BE2C (cell line): ENCODE measurements around the gene LIN28A.
"Not testable (repeated sequence)": the region's sequence is repeated elsewhere in the genome, so short reads cannot be mapped to it uniquely, and the experiment has no call there.

Source experiments
- DNase-seq: peaks from one replicate; pipeline ENCODE4 v3.0.0-alpha.2; 2020
- H3K27me3 ChIP-seq: fragments of 250-450 bp; sonication (Bioruptor Pico); 2 replicates; pipeline ENCODE4 v1.5.1; 2020; ENCODE audit warnings: mild to moderate bottlenecking
- H3K36me3 ChIP-seq: fragments of 250-450 bp; sonication (Bioruptor Pico); 2 replicates; pipeline ENCODE4 v1.5.1; 2020; ENCODE audit warnings: mild to moderate bottlenecking
- H3K4me1 ChIP-seq: fragments of 250-450 bp; sonication (Bioruptor Pico); 2 replicates; pipeline ENCODE4 v1.5.1; 2020
- H3K4me3 ChIP-seq: 2 replicates; pipeline ENCODE4 v1.5.1; 2011; ENCODE audit warnings: low read depth, low read length
- H3K9me3 ChIP-seq: fragments of 250-450 bp; sonication (Bioruptor Pico); 2 replicates; pipeline ENCODE4 v1.5.1; 2020
- TF ChIP-seq, protein P1 (sequence below): IDR thresholded peaks from 2 replicates; pipeline ENCODE4 v1.5.1; 2012; ENCODE audit warnings: mild to moderate bottlenecking, low read depth, low read length

LIN28A gene

DNA sequence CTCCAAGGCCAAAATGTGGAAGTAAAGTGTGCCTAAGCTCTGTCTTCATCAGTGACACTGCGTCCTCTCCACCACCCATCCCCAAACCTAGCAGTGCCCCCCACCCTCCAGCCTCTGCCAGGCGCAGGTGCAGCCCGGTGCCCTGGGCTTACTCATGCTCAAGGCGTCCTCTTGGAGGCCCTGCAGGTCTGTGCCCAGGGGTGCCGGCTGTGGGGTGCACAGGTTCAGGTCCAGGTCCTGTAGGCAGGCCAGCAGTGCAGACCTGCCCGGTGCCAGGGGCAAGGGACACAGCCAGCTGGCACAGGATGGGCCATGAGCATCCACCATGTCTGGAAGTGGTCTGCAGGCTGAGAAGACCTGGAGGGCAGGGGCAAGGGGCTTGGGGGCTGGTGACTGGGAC lies 43.2 kb upstream of the LIN28A start:
- no peaks in the 10 kb centered on the region for H3K27me3 ChIP-seq
- H3K9me3 ChIP-seq, result no peaks in the 10 kb centered on the region
- H3K4me3 ChIP-seq, result no peak overlapping the region
- TF ChIP-seq, protein P1, sequence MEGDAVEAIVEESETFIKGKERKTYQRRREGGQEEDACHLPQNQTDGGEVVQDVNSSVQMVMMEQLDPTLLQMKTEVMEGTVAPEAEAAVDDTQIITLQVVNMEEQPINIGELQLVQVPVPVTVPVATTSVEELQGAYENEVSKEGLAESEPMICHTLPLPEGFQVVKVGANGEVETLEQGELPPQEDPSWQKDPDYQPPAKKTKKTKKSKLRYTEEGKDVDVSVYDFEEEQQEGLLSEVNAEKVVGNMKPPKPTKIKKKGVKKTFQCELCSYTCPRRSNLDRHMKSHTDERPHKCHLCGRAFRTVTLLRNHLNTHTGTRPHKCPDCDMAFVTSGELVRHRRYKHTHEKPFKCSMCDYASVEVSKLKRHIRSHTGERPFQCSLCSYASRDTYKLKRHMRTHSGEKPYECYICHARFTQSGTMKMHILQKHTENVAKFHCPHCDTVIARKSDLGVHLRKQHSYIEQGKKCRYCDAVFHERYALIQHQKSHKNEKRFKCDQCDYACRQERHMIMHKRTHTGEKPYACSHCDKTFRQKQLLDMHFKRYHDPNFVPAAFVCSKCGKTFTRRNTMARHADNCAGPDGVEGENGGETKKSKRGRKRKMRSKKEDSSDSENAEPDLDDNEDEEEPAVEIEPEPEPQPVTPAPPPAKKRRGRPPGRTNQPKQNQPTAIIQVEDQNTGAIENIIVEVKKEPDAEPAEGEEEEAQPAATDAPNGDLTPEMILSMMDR, result no peak
- DNase-seq, result no peak
- no peaks in the 10 kb centered on the region for H3K36me3 ChIP-seq
- no peaks in the 10 kb centered on the region for H3K4me1 ChIP-seq

DNA sequence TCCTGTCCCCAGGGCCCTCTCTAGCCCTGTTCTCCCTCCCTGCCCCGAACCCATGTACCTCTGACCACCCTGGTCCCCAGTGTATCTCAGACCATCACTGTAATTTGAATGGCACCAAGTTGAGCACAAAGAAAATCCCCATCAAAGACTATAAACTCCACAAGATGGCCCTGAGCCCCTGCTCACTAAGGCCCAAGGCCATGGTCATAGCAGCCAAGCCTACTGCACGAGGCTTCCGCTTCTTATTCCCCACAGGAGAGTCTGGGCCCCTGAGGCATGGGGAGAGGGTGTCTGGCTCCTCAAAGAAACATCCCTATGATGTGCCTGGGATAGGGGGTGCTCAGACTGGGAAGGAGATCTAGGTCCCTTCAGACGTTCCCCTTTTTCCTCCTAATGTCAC lies 42.6 kb upstream of the LIN28A start:
- no peak for DNase-seq
- Histone ChIP-seq H3K36me3 (no peaks in the 10 kb centered on the region), H3K4me3 (no peak overlapping the region), H3K9me3 (no peaks in the 10 kb centered on the region), H3K4me1 (no peaks in the 10 kb centered on the region), H3K27me3 (no peaks in the 10 kb centered on the region)
- TF ChIP-seq, protein P1, result no peak

DNA sequence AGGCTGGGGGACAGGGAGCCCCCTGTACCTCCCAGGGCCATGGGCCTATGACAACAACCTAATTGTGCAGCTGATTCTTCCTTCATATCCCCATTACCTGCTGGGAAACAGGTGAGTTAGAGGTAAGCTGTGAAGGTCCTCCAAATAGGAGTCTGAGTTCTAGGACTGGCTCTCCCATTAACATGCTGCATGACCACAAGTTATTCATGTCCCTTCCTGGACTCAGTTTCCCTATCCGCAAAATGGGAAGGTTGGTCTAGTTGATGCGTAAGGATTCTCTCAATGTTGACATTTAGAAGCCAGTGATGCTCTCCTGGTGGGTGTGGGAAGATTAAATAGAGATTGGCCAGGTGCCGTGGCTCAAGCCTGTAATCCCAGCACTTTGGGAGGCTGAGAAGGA lies 42.1 kb upstream of the LIN28A start:
- TF ChIP-seq, protein P1, result no peak
- Histone ChIP-seq H3K4me3 (no peak overlapping the region), H3K9me3 (no peaks in the 10 kb centered on the region), H3K27me3 (no peaks in the 10 kb centered on the region), H3K36me3 (no peaks in the 10 kb centered on the region), H3K4me1 (no peaks in the 10 kb centered on the region)
- DNase-seq, result no peak

DNA sequence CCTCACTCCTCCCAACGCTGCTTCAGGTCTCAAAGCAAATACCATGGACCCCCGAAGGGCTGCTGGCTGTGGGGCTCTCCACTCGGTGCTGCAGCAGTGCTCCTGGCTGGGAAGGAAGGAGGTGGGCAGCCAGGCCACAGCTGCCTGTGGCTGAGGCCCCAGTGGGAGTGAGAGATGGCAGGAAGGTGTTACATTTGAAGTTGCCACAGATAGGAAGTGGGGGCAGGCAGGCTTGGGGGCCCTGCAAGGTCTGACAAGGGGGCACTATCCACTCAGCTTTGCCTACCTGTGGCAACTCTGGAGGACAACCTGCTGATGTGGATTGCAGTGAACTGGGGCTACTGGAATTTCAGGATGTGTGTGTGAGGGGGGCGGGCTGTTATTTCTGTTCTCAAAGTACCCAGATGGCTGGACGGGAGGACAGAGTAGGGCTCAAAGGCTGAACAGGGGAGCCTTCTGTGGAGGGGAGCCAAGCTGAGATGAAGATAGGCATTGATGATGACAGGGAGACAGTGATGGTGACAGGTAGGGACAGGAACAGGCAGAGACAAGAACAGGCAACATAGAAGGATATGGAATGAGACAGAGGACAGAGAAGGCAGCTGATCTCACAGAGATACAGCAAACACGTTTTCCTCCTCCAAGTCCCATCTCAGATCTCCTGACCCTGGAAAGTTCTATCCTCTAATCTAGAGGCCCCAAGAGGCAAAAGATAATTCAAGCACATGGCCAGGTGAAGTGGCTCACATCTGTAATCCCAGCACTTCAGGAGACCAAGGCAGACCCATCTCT lies 39.8 kb upstream of the LIN28A start:
- no peaks in the 10 kb centered on the region for H3K9me3 ChIP-seq
- H3K27me3 ChIP-seq, result no peaks in the 10 kb centered on the region
- no peak for DNase-seq
- H3K4me1 ChIP-seq, result no peaks in the 10 kb centered on the region
- TF ChIP-seq, protein P1, result no peak
- H3K4me3 ChIP-seq, result no peak overlapping the region
- H3K36me3 ChIP-seq, result no peaks in the 10 kb centered on the region

DNA sequence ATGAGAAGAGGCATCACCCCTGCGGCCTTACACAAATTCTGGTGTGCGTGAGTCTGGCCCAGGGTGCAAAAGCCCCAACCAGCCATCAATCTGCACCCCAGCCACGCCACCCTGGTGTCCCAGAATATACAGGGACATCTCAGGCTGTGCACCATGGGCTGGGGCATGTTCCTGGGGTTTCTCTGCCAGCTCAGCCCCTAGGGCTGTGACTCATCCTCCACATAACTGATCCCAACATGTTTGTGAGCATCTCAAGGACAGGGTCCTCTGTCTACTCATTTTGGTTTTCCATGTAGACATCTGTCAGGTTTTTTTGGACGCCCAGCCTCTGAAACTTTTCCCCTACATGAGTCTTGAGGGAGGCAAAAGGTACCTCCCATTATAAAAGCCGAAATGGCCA lies 38.6 kb upstream of the LIN28A start:
- H3K4me3 ChIP-seq, result no peak overlapping the region
- TF ChIP-seq, protein P1, result no peak
- DNase-seq, result no peak
- H3K36me3 ChIP-seq, result no peaks in the 10 kb centered on the region
- H3K9me3 ChIP-seq, result no peaks in the 10 kb centered on the region
- no peaks in the 10 kb centered on the region for H3K27me3 ChIP-seq
- no peaks in the 10 kb centered on the region for H3K4me1 ChIP-seq

DNA sequence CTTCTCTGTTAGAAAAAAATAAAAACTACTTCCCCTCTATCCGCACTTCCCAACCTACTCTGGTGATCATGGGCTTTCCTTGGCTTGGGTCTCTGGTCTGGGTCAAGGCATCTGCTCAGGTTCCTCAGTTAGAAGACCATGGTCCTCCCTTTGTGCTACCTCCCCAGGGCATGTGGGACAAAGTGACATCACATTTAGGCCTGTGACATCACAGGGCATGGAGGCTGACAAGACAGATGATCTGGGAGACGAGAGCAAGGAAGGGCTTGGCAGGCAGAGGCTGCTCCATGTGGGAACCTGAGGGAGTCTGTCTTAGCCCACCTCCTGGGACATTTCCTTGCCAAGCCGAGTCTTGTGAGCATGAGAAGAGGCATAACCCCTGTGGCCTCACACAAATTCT lies 38.0 kb upstream of the LIN28A start, which contains the start of gene ZNF683:
TSS of gene ZNF683 (minus strand) at position 140 of the 400 bp plus-strand sequence. CDS start 4,179 bp downstream, outside the sequence.
- H3K4me1 ChIP-seq, H3K36me3 ChIP-seq, H3K9me3 ChIP-seq, DNase-seq, H3K27me3 ChIP-seq, H3K4me3 ChIP-seq: not testable (repeated sequence)

DNA sequence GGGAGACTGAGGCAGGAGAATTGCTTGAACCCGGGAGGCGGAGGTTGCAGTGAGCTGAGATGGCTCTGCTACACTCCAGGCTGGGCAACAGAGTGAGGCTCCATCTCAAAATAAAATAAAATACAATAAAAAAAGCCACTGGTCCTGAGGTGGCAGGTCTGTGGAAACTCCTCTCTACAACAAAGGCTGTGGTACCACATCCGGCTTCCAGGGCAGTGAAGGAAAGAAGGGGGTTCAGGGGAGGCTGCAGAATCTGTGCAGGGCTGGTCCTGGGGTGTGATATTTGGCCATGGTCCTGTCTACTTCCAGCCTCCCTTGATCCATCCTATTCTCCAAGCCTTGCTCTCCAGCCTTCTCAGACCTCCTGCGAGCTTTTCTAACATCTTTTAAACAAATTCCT lies 37.3 kb upstream of the LIN28A start:
- no peaks in the 10 kb centered on the region for H3K4me1 ChIP-seq
- H3K4me3 ChIP-seq, result no peak overlapping the region
- H3K9me3 ChIP-seq, result no peaks in the 10 kb centered on the region
- no peaks in the 10 kb centered on the region for H3K27me3 ChIP-seq
- no peaks in the 10 kb centered on the region for H3K36me3 ChIP-seq
- TF ChIP-seq, protein P1, result no peak
- no peak for DNase-seq
